HepG2 (cell line): ENCODE measurements around the gene CDYL2.

Source experiments
- FOXA3 ChIP-seq: IDR thresholded peaks from 2 replicates; pipeline ENCODE4 v1.6.1; 2016; ENCODE audit warnings: missing genetic modification reagents, missing compliant biosample characterization
- GFI1 ChIP-seq: sonication (generic); formaldehyde crosslinking; IDR thresholded peaks from 2 replicates; pipeline ENCODE4 v1.5.0; 2020; ENCODE audit warnings: missing genetic modification reagents, mild to moderate bottlenecking, borderline replicate concordance
- GLI4 ChIP-seq: sonication (generic); formaldehyde crosslinking; IDR thresholded peaks from 2 replicates; pipeline ENCODE4 v1.5.1; 2020; ENCODE audit warnings: missing genetic modification reagents, mild to moderate bottlenecking, moderate library complexity, borderline replicate concordance
- KAT2B ChIP-seq: fragments of 150-350 bp; IDR thresholded peaks from 2 replicates; pipeline ENCODE4 v1.6.1; 2014; ENCODE audit warnings: low read depth, low read length, borderline replicate concordance
- MYC ChIP-seq: sonication (generic); formaldehyde crosslinking; IDR thresholded peaks from 2 replicates; pipeline ENCODE4 v1.9.0; 2021; ENCODE audit warnings: missing genetic modification reagents, borderline replicate concordance
- ONECUT2 ChIP-seq: sonication (generic); formaldehyde crosslinking; IDR thresholded peaks from 2 replicates; pipeline ENCODE4 v1.4.0; 2020; ENCODE audit warnings: missing genetic modification reagents
- PAF1 ChIP-seq: IDR thresholded peaks from 2 replicates; pipeline ENCODE4 v1.6.1; 2016; ENCODE audit warnings: missing genetic modification reagents, missing compliant biosample characterization
- ZFX ChIP-seq: sonication (generic); formaldehyde crosslinking; IDR thresholded peaks from 2 replicates; pipeline ENCODE4 v1.4.0; 2020; ENCODE audit warnings: mild to moderate bottlenecking, low read depth, missing genetic modification reagents, moderate library complexity
- ZNF121 ChIP-seq: sonication (generic); formaldehyde crosslinking; IDR thresholded peaks from 2 replicates; pipeline ENCODE4 v1.5.0; 2020; ENCODE audit warnings: mild to moderate bottlenecking, missing genetic modification reagents
- ZNF274 ChIP-seq: sonication (generic); formaldehyde crosslinking; IDR thresholded peaks from 2 replicates; pipeline ENCODE4 v1.5.1; 2020; ENCODE audit warnings: mild to moderate bottlenecking, missing genetic modification reagents
- ZNF572 ChIP-seq: sonication (generic); formaldehyde crosslinking; IDR thresholded peaks from 2 replicates; pipeline ENCODE4 v1.5.1; 2020; ENCODE audit warnings: mild to moderate bottlenecking, missing genetic modification reagents
- TF ChIP-seq, protein P1 (sequence below): sonication (generic); formaldehyde crosslinking; IDR thresholded peaks from 2 replicates; pipeline ENCODE4 v1.4.0; 2020; ENCODE audit warnings: missing genetic modification reagents
- TF ChIP-seq, protein P2 (sequence below): sonication (generic); formaldehyde crosslinking; IDR thresholded peaks from 2 replicates; pipeline ENCODE4 v1.5.0; 2020; ENCODE audit warnings: mild to moderate bottlenecking, missing genetic modification reagents, moderate library complexity
- TF ChIP-seq, protein P3 (sequence below): IDR thresholded peaks from 2 replicates; pipeline ENCODE4 v1.6.1; 2012; ENCODE audit warnings: inconsistent platforms

DNA sequence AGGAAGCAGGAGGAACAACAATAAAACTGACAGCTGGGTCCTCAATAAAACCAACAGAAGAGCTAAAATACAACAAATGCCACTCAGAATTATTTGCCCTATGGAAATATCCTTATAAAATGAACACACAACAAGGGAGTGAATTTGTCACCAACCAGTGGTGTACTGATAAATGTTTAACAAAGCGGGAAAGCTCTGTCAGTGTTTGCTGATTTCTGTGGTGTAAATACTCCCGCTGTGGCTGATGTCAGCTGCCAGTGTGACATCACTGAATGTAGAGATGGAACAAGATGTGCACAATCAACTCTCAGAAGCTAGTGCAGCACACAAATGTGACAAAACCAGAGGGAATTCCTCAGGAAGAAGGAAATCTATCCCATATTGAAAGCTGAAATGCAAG is 51.9 kb downstream of the CDYL2 start:
- no peak for TF ChIP-seq GFI1 (CRISPR knock-in tag)
- TF ChIP-seq ZNF121 (CRISPR knock-in tag), result no peak
- TF ChIP-seq, protein P1, sequence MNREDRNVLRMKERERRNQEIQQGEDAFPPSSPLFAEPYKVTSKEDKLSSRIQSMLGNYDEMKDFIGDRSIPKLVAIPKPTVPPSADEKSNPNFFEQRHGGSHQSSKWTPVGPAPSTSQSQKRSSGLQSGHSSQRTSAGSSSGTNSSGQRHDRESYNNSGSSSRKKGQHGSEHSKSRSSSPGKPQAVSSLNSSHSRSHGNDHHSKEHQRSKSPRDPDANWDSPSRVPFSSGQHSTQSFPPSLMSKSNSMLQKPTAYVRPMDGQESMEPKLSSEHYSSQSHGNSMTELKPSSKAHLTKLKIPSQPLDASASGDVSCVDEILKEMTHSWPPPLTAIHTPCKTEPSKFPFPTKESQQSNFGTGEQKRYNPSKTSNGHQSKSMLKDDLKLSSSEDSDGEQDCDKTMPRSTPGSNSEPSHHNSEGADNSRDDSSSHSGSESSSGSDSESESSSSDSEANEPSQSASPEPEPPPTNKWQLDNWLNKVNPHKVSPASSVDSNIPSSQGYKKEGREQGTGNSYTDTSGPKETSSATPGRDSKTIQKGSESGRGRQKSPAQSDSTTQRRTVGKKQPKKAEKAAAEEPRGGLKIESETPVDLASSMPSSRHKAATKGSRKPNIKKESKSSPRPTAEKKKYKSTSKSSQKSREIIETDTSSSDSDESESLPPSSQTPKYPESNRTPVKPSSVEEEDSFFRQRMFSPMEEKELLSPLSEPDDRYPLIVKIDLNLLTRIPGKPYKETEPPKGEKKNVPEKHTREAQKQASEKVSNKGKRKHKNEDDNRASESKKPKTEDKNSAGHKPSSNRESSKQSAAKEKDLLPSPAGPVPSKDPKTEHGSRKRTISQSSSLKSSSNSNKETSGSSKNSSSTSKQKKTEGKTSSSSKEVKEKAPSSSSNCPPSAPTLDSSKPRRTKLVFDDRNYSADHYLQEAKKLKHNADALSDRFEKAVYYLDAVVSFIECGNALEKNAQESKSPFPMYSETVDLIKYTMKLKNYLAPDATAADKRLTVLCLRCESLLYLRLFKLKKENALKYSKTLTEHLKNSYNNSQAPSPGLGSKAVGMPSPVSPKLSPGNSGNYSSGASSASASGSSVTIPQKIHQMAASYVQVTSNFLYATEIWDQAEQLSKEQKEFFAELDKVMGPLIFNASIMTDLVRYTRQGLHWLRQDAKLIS (CRISPR knock-in tag), result no peak
- no peak for TF ChIP-seq MYC (CRISPR knock-in tag)
- no peak for TF ChIP-seq ZFX
- no peak for TF ChIP-seq KAT2B
- TF ChIP-seq FOXA3 (CRISPR knock-in tag), result no peak
- TF ChIP-seq, protein P2, sequence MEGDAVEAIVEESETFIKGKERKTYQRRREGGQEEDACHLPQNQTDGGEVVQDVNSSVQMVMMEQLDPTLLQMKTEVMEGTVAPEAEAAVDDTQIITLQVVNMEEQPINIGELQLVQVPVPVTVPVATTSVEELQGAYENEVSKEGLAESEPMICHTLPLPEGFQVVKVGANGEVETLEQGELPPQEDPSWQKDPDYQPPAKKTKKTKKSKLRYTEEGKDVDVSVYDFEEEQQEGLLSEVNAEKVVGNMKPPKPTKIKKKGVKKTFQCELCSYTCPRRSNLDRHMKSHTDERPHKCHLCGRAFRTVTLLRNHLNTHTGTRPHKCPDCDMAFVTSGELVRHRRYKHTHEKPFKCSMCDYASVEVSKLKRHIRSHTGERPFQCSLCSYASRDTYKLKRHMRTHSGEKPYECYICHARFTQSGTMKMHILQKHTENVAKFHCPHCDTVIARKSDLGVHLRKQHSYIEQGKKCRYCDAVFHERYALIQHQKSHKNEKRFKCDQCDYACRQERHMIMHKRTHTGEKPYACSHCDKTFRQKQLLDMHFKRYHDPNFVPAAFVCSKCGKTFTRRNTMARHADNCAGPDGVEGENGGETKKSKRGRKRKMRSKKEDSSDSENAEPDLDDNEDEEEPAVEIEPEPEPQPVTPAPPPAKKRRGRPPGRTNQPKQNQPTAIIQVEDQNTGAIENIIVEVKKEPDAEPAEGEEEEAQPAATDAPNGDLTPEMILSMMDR (CRISPR knock-in tag), result no peak
- TF ChIP-seq ZNF274 (CRISPR knock-in tag), result no peak
- TF ChIP-seq GLI4 (CRISPR knock-in tag), result no peak
- TF ChIP-seq, protein P3, sequence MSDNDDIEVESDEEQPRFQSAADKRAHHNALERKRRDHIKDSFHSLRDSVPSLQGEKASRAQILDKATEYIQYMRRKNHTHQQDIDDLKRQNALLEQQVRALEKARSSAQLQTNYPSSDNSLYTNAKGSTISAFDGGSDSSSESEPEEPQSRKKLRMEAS, result no peak
- no peak for TF ChIP-seq ZNF572
- no peak for TF ChIP-seq PAF1 (CRISPR knock-in tag)
- no peak for TF ChIP-seq ONECUT2
